CD4-positive, alpha-beta T cell treated with Interleukin-1 beta for 1 hour (primary cell): ENCODE measurements around the gene MT1A.
A peak's percentile ranks its signal among the peaks of the same experiment; 100 is the strongest.
"Not testable (repeated sequence)": the region's sequence is repeated elsewhere in the genome, so short reads cannot be mapped to it uniquely, and the experiment has no call there.

Source experiments
- DNase-seq, 2 donors: peaks; one replicate each; pipeline ENCODE4 v3.0.0-alpha.2; 2020 to 2022

MT1A gene

DNA sequence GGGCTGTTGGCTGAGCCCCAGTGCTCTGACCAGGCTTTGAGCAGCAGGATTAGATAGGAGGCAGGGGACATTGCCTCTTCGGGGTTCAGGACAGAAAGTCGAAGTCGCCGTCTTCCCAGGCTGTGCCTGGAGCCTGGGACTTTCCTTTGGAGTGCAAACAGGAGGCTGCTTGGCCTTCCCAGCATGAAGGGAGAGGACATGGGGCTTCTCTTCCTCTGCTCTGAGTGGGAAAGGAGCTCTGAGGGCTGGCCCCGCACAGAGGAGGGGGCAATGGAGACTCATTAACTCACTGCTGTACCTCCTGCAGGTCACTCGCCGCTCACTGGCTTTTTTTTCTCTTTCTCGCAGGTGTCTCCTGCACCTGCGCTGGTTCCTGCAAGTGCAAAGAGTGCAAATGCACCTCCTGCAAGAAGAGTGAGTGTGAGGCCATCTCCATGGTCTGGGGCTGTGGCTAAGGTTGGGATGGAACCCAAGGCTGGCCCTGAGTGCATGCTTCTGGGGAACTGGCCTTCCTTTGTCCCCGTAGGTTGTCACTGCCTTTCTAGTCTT lies 19.9 kb downstream of the MT1A start:
- DNase-seq = no peak

DNA sequence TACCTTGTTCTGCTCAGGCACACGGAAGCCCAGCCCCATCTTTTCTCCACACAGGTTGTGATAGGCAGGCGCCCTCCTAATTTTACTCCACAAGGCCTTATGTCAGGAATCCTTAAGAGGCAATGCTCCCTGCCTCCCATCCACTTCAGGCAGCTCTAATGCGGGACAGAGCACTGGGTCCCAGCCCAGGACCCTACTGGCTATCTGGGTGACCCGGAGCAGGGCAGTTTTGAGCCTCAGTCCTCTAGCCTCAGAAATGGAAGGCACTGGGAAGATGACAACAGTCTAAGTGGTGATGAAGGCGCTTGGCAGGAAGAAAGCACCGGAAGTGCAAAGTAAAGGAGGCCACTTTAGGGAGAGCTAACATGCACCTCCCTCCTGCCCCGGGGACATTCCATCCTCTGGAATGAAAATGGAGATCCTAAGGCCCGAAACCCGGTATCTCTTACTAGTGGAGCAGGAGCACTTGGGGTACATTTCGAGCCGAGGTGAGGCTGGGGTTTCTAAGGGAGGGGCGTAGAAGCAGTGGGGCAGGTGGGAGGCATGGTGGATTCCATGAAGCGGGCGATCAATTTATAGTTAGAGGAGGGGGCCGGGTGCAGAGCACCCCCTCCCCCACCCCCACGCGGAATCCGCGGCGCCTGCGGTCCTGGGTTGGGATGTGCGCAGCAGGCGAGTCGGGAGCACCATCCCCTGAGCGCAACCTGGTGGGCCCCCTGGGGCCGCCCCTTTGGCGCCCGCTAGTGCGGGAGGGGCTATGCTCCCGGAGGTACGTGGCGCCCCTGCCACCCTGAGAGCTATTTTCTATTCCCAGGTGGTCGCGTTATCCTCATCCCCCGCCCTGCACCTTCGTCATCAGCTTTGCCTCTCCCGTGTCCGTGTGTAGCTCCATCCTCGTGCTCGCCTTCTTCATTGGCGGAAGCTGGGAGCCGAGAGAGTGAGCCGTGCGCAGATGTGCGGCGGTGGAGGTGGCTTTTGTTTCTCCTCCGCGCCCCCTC lies 24.2 kb downstream of the MT1A start:
- peak in 1 of 2 donors; percentile 20 for DNase-seq

DNA sequence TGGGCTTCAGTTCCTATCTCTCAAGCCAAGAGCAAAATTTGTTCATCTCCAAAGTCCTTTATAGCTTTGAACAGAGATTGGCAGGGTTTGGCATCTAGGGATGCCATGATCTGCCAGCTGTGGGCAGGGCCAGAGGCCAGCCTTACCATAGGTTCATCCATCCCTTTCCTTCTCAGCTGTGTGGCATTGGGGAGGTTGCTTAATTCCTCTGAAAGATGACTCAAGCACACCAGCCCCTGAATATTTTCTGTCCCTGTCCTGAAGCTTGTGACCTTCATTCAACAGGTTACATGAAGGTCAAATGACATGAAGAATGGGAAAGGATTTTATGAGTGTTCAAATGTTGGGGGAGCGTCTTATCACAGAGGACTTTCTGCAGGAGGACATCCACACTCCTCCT lies 26.0 kb downstream of the MT1A start:
- DNase-seq = no peak

DNA sequence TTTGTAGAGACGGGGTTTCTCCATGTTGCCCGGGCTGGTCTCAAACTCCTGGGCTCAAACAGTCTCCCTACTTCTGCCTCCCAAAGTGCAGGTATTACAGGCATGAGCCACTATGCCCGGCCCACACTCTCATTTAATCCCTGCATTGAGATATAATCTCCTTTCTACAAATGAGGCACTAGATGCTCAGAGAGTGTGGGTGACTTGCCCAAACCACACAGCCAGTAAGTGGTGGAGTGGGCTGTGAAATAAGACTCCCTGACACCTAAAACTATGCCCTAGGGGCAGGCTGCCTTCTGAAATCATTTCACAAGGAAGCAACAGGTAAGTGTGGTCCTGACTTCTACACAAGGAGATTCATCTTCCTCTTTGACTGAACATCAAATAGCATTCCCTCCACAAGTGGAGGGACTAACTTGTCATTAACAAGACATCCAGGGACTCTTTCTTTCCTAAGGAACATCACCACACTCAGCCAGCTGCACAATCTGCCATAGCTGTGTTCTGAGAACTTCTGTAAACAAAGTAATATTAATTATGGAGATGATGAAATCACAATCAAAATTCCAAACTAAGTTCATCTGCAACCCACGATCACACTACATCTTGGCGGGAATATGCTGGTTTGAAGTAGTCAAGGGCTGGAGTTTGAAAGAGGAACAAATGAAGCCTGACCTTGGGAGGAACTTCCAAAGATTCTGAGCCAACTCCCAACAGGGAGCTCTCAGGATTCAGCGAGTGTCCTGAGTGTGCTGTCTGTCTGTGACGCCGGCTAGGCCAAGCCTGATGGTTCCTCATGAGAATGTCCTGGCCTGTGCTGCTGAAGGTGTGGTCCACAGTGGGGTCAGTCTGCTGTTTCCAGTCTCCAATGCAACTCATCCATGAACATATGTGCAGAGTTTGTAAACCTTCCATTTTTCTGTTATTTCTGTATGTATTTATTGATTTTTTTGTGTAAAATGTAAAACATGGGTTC lies 27.1 kb downstream of the MT1A start:
- DNase-seq = not testable (repeated sequence)

DNA sequence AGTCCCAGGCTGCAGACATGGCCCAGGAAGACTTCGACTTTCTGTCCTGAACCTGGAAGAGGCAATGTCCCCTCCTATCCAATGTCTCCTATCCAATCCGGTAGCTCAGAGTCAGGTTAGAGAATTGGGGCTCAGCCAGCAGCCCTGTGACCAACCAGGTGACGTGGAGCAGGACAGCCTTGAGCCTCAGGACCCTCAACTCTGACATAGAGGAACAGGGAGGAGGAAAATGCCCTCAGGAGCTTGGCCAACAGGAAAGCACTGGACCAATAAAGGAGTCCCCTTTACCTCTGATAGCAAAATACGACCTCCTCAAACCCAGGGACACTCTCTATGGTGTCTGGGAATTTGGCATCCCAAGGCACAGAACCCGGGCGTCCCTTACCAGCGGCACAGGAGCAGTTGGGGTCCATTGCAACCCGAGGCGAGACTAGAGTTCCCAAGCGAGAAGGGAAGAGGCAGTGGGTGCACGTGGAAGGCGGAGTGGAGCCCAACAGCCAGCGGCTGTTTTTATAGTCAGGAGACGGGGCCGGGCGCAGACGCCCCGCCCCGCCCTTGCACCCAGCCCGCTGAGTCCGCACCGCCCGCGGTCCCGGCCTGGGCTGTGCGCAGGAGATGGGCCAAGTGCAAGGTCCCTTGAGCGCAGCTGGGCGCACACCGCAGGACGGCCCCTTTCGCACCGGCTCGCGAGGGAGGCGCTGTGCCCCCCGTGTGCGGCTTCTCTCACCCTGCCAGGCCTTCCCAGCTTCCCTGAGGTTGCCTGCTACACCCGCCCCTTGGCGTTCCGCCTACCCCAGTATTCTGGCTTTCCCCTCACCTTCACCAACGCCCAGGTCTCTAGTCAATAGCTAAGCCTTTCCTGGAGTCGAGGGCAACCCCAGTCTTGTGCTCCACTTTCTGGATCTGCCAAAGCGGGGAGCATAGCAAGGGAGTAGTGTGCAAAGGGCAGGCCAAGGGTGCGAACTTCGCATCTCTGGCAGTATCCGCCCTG lies 29.4 kb downstream of the MT1A start, which contains the start of gene MT1G:
Gene MT1G, minus strand, starts transcription at position 485 of the 991 bp plus-strand sequence. Its CDS starts 72 bp downstream, at position 413.
- DNase-seq = no peak

DNA sequence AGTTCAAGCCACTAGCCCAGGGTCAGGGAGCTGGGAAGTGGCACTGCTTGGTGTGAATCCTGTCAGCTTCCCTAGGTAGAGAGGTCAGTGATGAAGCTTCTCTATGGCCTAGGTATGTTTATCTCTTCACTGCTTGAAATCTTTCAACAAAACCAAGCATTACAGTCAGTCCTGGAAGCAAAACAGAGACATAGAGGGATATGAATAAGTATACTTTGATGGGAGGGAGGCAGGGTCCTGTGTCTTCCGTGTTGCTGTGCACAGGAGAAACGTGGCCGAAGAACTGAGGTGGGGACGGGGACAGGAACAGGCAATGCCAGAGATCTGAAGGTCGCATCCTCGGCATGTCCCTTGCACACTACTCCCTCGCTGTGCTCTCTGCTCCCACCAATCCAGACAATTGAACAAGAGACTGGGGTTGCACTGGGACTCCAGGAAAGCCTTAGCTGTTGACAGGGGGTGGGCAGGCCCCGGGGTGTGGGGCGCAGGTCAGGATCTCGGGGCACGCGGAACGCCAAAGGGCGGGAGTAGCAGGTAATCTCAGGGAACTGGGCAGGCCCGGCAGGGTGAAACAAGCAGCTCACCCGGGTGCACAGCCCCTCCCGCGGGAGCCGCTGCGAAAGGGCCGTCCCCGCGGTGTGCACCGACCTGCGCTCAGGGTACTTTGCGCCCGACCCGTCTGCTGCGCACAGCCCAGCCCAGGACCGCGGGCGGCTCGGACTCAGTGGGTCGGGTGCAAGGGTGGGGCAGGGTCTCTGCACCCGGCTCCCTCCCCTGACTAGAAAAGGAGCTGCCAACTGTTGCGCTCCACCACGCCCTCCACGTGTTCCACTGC lies 30.8 kb downstream of the MT1A start, which contains the start of gene MT1H:
Gene MT1H, plus strand, starts transcription at position 810 of the 835 bp plus-strand sequence. CDS start 71 bp downstream, outside the sequence.
- no peak for DNase-seq

DNA sequence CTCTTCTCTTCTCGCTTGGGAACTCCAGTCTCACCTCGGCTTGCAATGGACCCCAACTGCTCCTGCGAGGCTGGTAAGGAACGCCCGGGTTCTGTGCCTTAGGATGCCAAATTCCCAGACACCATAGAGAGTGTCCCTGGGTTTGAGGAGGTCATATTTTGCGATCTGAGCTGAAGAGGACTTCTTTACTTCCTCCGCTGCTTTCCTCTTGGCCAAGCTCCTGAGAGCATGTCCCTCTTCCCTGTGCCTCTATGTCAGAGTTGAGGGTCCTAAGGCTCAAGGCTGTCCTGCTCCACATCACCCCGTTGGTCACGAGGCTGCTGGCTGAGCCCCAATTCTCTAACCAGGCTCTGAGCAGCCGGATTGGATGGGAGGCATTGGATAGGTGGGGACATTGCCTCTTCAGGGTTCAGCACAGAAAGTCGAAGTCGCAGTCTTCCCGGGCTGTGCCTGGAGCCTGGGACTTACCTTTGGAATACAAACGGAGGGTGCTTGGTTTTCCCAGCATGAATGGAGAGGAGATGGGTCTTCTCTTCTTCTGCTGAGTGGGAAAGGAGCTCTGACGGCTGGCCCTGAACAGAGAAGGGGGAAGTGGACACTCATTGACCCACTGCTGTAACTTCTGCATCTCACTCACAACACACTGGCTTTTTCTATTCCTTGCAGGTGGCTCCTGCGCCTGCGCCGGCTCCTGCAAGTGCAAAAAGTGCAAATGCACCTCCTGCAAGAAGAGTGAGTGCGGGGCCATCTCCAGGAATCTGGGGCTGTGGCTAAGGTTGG lies 31.6 kb downstream of the MT1A start:
- DNase-seq = no peak

DNA sequence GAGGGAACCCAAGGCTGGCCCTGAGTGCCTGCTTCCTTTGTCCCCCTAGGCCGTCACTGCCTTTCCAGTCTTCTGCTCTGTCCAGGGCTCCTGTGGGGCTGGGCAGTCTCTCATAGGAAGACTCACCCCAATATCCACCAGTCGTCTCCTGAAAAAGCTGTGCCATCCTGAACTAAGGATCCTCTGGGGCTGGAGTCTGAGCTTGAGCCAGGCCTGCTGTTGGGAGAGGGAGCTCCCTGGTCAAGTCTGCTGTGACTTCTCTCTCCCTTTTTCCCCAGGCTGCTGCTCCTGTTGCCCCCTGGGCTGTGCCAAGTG lies 32.1 kb downstream of the MT1A start:
- no peak for DNase-seq

DNA sequence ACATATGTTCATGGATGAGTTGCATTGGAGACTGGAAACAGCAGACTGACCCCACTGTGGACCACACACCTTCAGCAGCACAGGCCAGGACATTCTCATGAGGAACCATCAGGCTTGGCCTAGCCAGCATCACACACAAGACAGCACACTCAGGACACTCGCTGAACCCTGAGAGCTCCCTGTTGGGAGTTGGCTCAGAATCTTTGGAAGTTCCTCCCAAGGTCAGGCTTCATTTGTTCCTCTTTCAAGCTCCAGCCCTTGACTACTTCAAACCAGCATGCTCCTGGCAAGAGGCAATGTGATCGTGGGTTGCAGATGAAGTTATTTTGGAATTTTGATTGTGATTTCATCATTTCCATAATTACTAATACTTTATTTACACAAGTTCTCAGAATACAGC lies 33.2 kb downstream of the MT1A start:
- not testable (repeated sequence) for DNase-seq

DNA sequence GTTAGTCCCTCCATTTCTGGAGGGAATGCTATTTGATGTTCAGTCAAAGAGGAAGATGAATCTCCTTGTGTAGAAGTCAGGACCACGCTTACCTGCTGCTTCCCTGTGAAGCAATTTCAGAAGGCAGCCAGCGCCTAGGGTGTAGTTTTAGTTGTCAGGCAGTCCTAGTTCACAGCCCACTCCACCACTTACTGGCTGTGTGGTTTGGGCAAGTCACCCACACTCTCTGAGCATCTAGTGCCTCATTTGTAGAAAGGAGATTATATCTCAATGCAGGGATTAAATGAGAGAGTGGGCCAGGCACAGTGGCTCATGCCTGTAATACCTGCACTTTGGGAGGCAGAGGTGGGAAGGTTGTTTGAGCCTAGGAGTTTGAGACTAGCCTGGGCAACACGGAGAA lies 33.7 kb downstream of the MT1A start:
- not testable (repeated sequence) for DNase-seq

DNA sequence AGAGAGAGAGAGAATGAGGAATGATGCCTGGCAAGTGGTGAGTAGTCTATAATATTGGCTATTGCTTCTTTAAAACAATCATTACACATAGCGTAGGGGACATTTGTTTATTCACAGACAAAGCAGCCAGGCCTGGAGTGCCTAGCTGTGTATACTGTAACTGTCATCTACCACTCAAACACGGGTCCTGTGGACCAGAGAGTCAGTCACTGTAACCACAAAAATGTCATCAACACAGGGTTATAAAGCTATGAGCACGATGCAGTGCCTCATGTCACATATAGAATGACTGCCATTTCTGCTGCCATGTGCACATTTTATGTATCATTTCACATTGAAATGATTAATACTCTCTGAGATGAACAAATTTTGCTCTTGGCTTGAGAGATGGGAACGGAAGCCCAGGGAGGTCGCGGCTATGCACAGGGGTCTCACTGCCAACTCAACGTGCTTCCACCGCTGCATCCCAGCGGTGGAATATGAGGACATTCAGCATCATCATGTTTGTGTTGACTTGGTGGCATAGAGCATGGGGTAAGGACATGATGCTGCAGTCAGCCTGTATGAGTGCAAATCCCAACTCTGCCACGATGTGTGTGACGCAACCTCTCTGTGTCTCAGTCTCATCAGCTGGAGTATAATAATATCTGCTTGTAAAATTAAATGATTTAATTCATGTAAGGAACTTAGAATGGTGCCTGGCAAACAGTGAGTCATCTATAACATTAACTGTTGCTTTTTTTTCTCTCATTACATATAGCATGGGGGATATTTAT lies 34.5 kb downstream of the MT1A start:
- no peak for DNase-seq

DNA sequence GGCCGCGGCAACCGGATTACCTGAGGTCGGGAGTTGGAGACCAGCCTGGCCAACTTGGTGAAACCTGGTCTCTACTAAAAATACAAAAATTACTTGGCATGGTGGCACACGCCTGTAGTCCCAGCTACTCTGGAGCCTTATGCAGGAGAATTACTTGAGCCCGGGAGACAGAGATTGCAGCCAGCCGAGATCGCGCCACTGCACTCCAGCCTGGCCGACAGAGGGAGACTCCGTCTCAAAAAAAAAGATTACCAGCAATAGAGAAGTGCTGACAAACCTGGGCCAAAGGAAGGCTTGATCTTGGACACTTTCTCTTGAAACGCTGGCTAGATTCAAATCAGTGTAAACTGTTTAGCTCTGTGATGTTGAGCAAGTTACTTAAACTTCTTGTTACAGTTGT lies 35.5 kb downstream of the MT1A start:
- peak; percentile 20 to 27 for DNase-seq

DNA sequence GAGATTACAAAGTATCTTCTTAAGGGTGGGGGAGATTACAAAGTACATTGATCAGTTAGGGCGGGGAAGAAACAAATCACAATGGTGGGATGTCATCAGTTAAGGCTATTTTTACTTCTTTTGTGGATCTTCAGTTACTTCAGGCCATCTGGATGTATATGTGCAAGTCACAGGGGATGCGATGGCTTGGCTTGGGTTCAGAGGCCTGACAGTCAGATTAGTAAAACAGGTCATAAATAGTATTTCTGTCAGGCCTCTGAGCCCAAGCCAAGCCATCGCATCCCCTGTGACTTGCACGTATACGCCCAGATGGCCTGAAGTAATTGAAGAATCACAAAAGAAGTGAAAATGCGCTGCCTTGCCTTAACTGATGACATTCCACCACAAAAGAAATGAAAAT lies 36.1 kb downstream of the MT1A start:
- DNase-seq = not testable (repeated sequence)

DNA sequence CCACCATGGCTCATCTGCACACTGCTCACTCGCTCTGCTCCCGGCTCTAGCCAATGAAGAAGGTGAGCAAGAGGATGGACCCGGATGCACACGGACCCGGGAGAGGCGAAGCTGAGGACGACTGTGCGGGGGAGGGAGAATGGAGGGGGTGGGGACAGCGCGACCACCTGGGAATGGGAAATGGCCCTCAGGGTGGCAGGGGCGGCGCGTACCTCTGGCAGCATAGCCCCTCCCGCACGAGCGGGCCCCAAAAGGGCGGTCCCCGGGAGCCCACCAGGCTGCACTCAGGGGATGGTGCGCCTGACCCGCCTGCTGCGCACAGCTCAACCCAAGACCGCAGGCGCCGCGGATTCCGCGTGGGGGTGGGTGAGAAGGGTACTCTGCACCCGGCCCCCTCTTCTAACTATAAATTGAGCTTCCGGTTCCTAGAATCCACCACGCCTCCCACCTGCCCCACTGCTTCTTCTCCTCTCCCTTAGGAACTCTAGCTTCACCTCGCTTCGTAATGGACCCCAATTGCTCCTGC lies 37.3 kb downstream of the MT1A start:
- peak; percentile 16 to 37 for DNase-seq

DNA sequence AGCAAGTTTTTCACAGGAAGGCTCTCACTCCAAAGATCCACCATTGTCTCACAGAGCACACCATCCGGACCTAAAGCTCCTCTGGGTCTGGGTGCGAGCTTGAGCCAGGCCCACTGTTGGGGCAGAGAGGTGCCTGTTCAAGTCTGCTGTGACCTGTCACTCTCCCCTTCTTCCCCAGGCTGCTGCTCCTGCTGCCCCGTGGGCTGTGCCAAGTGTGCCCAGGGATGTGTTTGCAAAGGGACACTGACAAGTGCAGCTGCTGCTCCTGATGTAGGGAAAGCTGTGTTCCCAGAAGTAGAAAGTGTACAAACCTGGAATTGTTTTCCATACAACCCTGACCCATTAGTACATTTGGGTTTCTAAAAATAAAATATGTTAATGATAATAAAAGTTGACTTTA lies 39.0 kb downstream of the MT1A start:
- no peak for DNase-seq

DNA sequence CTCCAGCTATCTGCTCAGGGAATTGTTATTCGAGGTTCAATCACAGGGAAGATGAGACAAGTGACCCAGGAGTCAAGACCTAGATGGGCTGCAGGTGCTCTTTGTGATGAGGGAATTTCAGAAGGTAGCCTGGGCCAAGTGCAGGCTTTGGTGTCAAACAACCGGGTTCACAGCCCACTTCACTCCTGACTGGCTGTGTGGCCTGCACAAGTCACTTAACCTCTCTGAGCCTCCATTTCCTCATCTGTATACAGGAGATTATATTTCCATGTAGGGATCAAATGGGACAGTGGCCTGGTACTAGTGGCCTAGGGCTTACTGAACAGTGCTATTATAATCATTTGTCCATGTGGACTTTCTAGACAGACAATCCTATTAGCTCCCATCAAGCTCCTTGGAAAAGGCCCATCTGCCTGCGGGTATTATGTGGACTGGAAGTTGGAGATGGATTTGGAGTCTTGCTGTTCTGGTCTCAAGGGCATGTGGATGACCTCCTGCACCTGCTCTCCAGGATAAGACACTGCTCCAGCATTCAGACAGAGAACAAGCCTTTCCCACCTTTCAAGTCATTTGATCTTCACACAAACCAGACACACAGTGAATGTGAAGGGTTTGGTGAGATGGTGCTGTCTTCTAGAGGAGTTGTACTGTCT lies 40.7 kb downstream of the MT1A start:
- DNase-seq = no peak

DNA sequence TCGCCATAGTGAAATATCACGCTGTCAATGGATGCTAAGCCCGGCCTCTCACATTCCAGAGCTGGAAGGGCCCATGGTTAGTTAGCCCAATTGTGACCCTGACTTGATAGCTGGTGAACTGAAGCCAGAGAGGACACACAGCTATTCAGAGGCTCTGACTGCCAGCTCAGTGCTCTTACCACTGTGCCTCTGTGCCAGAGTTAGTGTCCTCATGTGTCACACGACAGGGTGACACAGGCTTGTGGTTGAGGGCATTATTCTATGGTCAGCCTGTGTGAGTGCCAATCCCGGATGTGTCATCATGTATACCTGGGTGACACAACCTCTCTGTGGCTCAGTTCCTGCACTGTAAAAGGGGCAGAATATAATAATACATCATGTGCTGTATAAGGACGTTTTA lies 41.4 kb downstream of the MT1A start:
- no peak for DNase-seq
